GM11168 (cell line): ENCODE data around the gene DTX3.

Experiments
- in situ Hi-C: fragments of 300-500 bp; cut with MboI; formaldehyde crosslinking; loops from one replicate; pipeline ENCODE4 v1.12.0; 2022; ENCODE audit warnings: low sequenced_read_pairs; ENCODE audit not compliant: unreplicated experiment

The DTX3 gene

GRCh38 chr12:57582440-57582839, 22.2 kb upstream of the DTX3 start:
- in situ Hi-C loops = no loop called here

GRCh38 chr12:57583008-57583831, 21.4 kb upstream of the DTX3 start:
- in situ Hi-C loops = no loop called here

- in situ Hi-C loops = no loop called here
Measured at GRCh38 chr12:57584050-57584449, 20.6 kb upstream of the DTX3 start.

- in situ Hi-C loops = loop anchor here (5.0 kb wide), 1 partner anchor 38 kb away; no protein-coding TSS in a partner anchor
Measured at GRCh38 chr12:57584690-57585089, 19.9 kb upstream of the DTX3 start.

- in situ Hi-C loops = loop anchor here (5.0 kb wide), 1 partner anchor 37 kb away; no protein-coding TSS in a partner anchor
Measured at GRCh38 chr12:57585156-57585555, 19.5 kb upstream of the DTX3 start.

- in situ Hi-C loops = loop anchor here (5.0 kb wide), 1 partner anchor 36 kb away; no protein-coding TSS in a partner anchor
Measured at GRCh38 chr12:57586128-57586527, 18.5 kb upstream of the DTX3 start.

- in situ Hi-C loops = loop anchor here (5.0 kb wide), 1 partner anchor 35 kb away; no protein-coding TSS in a partner anchor
Measured at GRCh38 chr12:57586832-57587429, 17.7 kb upstream of the DTX3 start.

GRCh38 chr12:57588951-57589610, 15.5 kb upstream of the DTX3 start:
- in situ Hi-C loops = loop anchor here (5.0 kb wide), 1 partner anchor 33 kb away; no protein-coding TSS in a partner anchor

GRCh38 chr12:57590479-57590863, 14.2 kb upstream of the DTX3 start:
- in situ Hi-C loops = no loop called here

- in situ Hi-C loops = no loop called here
Measured at GRCh38 chr12:57590864-57591781, 13.5 kb upstream of the DTX3 start, which contains the start of gene PIP4K2C. Gene PIP4K2C (plus strand): TSS chr12:57591192. CDS start chr12:57591290, 98 bp downstream.

- in situ Hi-C loops = no loop called here
Measured at GRCh38 chr12:57591782-57592325, 12.8 kb upstream of the DTX3 start.

- in situ Hi-C loops = no loop called here
Measured at GRCh38 chr12:57592551-57593165, 12.0 kb upstream of the DTX3 start.

- in situ Hi-C loops = no loop called here
Measured at GRCh38 chr12:57593187-57593586, 11.4 kb upstream of the DTX3 start.

GRCh38 chr12:57600395-57600794, 4.2 kb upstream of the DTX3 start:
- in situ Hi-C loops = no loop called here

GRCh38 chr12:57602544-57602943, 2.1 kb upstream of the DTX3 start:
- in situ Hi-C loops = no loop called here

- in situ Hi-C loops = no loop called here
Measured at GRCh38 chr12:57603324-57603723, 1.3 kb upstream of the DTX3 start.

- in situ Hi-C loops = no loop called here
Measured at GRCh38 chr12:57603815-57604453, 690 bp upstream of the DTX3 start.

GRCh38 chr12:57604992-57605810, 577 bp downstream of the DTX3 start:
- in situ Hi-C loops = no loop called here
